ENCODE results near the gene PLD6.

GRCh38 chr17:17204635-17205231 is 1.4 kb downstream of the PLD6 start:
- TF ChIP-seq, protein P1, sequence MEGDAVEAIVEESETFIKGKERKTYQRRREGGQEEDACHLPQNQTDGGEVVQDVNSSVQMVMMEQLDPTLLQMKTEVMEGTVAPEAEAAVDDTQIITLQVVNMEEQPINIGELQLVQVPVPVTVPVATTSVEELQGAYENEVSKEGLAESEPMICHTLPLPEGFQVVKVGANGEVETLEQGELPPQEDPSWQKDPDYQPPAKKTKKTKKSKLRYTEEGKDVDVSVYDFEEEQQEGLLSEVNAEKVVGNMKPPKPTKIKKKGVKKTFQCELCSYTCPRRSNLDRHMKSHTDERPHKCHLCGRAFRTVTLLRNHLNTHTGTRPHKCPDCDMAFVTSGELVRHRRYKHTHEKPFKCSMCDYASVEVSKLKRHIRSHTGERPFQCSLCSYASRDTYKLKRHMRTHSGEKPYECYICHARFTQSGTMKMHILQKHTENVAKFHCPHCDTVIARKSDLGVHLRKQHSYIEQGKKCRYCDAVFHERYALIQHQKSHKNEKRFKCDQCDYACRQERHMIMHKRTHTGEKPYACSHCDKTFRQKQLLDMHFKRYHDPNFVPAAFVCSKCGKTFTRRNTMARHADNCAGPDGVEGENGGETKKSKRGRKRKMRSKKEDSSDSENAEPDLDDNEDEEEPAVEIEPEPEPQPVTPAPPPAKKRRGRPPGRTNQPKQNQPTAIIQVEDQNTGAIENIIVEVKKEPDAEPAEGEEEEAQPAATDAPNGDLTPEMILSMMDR (IDR thresholded peaks at IDR 0.05; ENCODE audit: poor library complexity) = no peak
- TF ChIP-seq EZH2 (IDR thresholded peaks at IDR 0.05; ENCODE audit: borderline replicate concordance) = no peak
